ENCODE data around the gene GALNT6.

Gene GALNT6

DNA sequence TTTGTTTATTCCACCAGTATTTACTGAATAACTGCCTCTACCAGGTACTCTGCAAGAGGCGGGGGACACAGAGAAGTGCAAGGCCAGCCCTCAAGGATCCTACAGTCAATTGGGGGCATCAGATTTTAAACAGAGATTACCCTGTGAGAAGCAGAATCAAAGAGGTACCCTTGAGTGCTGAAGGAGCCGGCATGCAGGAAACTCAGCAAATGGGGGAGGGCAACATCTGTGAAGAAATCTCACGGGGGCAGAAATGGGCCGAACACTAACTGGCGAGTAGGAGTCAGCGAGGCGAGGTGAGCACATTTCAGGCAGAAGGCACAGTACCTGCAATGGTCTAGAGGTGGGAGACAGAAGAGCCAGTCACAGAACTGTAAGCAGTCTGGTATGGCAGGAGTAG lies 9.0 kb downstream of the GALNT6 start:
- Mint-ChIP-seq H3K36me3 (ENCODE audit: low read depth) (peaks cover 28% of the 10 kb centered on the region), H3K27ac (peak overlapping the region; percentile 29), H3K4me3 (no peak overlapping the region)

DNA sequence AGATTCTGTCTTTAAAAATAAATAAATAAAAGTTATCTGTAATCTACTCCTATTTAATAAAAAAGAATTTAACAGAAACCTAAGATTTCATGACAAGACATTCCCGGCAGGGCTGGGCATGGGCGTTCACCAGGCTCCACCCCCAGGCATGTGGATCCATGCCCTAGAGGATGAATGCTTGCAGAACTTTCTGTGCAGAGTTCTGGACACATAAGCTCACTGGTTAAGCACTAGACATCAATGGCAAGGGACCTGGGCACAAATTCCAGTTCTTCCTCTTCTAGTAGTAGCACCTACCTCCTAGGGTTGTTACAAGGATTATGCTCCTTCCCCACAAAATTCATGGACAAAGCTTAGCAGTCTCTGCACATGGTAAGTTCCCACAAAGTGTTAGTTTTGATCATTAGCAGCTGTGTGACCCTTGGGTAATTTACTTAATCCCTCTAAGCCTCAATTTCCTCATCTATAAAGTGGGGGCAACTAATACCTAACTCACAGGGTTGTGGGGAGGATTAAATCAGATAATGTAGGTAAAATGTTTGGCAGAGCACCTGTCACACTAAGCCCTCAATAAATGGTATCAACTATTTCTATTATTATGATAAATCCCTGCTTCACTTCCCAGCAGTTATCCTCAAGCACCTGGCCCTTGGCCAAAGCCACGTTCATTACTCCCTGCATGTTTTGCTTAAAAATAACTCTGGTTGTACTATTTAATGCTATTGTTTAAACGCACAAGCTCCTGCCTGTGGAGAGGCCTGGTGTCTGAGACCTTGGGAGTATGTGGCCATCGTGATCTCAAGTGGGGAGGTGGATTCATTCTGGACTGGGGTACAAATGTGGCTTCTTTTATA lies 9.8 kb downstream of the GALNT6 start:
- Mint-ChIP-seq H3K27me3 (ENCODE audit: low read depth) (no peaks in the 10 kb centered on the region), H3K27ac (no peak overlapping the region), H3K36me3 (ENCODE audit: low read depth) (peaks cover 28% of the 10 kb centered on the region), H3K4me1 (ENCODE audit: low read depth) (peaks cover 21% of the 10 kb centered on the region), H3K9me3 (no peaks in the 10 kb centered on the region), H3K4me3 (no peak overlapping the region)
- DNase-seq (ENCODE audit: low spot score) = no peak

More for the DNA sequence above, 9.0 kb downstream of the GALNT6 start:
- H3K27me3 Mint-ChIP-seq (ENCODE audit: low read depth) = no peaks in the 10 kb centered on the region
- H3K4me1 Mint-ChIP-seq (ENCODE audit: low read depth) = peaks cover 26% of the 10 kb centered on the region
- H3K9me3 Mint-ChIP-seq = no peaks in the 10 kb centered on the region
- DNase-seq (ENCODE audit: low spot score) = no peak

DNA sequence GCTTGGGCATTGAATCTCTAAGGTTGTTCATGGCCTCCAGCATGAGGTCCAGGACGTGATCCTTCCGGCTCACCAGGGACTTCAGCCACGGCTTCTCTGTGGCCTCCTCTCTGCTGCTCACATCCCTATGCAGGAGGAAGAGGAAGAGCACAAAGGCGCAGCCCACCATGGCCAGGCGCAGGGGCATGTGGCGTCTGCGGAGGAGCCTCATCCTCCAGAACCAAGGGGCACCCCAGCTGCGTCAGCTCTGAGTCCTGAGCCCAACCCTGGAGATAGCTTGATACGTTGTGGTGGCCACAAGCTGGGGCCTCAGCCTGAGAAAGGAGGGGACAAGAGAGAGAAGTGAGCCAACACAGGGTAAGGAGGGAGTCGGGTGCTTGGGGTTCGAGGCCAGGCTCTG lies 11.6 kb downstream of the GALNT6 start:
- Mint-ChIP-seq H3K9me3 (no peaks in the 10 kb centered on the region), H3K27ac (no peak overlapping the region), H3K27me3 (ENCODE audit: low read depth) (no peaks in the 10 kb centered on the region), H3K4me1 (ENCODE audit: low read depth) (peaks cover 24% of the 10 kb centered on the region), H3K4me3 (no peak overlapping the region), H3K36me3 (ENCODE audit: low read depth) (peaks cover 36% of the 10 kb centered on the region)
- DNase-seq (ENCODE audit: low spot score) = no peak

DNA sequence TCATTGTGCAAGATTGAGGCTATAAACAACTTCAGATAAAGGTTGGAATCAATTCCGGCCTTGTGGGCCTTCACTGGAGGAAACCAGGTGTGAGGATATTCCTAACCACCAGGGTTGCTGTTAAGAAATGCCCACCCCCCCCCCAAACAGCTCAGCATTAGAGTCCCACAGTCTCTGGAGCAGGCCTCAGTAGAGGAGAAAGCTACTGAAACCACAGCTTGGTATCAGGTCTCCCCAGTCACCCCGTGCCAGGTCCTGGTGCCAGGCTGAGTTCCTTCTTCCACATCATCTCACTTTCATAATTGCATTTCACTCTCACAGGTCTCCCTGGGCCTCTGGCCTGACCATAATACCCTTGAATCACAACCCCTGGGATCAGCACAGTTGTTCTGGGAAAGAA lies 12.5 kb downstream of the GALNT6 start:
- H3K36me3 Mint-ChIP-seq (ENCODE audit: low read depth) = peaks cover 40% of the 10 kb centered on the region
- no peaks in the 10 kb centered on the region for H3K27me3 Mint-ChIP-seq (ENCODE audit: low read depth)
- H3K4me1 Mint-ChIP-seq (ENCODE audit: low read depth) = peaks cover 22% of the 10 kb centered on the region
- H3K9me3 Mint-ChIP-seq = no peaks in the 10 kb centered on the region
- no peak overlapping the region for H3K27ac Mint-ChIP-seq
- no peak for DNase-seq (ENCODE audit: low spot score)
- H3K4me3 Mint-ChIP-seq = no peak overlapping the region

DNA sequence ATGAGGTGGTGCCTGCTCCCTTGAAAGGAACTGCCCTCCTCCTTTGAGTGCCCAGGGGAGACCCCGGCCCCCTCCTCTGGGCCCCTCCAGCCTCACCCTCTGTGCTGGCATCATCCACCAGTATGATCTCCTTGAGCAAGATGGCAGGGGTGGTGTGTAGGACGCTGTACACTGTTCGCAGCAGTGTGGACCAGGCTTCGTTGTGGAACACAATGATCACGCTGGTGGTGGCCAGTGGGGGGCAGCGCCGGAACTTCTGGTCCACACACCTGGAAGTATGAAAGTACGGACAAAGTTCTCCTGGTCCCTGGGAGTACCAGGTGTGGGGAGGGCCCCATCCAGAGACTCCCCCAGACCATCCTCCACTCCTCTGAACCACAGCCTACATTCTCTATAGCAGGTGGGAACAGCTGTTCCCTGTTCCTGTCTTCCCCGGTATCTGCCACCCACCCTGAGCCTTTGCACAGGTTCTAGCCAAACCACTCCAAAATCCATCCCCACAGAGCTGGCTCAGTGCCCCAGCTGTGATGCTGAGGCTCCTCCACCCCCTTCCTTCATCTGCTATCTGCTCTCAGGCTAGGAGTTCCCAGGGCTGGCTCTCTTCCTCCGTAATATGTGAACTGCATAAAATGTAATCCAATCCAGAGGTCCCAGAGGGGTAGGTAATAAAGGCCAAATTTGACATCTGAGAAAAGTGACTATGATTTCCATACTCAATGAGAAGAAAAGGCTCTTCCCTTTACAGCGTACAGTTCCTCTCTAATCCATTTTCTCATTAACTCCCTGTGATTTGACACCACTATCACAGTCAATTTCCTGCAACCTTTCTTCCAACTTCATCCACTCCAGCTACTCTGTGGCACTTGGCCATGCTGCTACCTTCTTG lies 13.9 kb downstream of the GALNT6 start:
- peaks cover 43% of the 10 kb centered on the region for H3K36me3 Mint-ChIP-seq (ENCODE audit: low read depth)
- no peak overlapping the region for H3K27ac Mint-ChIP-seq
- H3K27me3 Mint-ChIP-seq (ENCODE audit: low read depth) = no peaks in the 10 kb centered on the region
- H3K9me3 Mint-ChIP-seq = no peaks in the 10 kb centered on the region
- DNase-seq (ENCODE audit: low spot score) = no peak
- H3K4me3 Mint-ChIP-seq = no peak overlapping the region
- H3K4me1 Mint-ChIP-seq (ENCODE audit: low read depth) = peaks cover 21% of the 10 kb centered on the region

DNA sequence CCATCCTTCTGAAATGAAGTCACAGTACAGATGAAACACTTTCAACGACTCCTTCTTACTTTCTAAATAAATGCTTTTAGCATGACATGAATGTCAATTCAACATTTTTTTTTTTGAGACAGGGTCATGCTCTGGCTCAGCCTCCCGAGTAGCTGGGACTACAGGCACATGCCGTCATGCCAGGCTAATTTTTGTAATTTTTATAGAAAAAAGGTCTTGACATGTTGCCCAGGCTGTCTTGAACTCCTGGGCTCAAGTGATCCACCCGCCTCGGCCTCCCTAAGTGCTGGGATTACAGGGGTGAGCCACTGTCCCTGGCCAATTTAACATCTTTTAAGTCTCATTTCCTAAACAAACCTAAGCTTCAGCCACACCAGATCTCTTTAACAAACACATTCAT lies 16.4 kb downstream of the GALNT6 start:
- peaks cover 54% of the 10 kb centered on the region for H3K36me3 Mint-ChIP-seq (ENCODE audit: low read depth)
- H3K4me3 Mint-ChIP-seq = no peak overlapping the region
- no peaks in the 10 kb centered on the region for H3K27me3 Mint-ChIP-seq (ENCODE audit: low read depth)
- no peak for DNase-seq (ENCODE audit: low spot score)
- no peaks in the 10 kb centered on the region for H3K9me3 Mint-ChIP-seq
- H3K4me1 Mint-ChIP-seq (ENCODE audit: low read depth) = peaks cover 31% of the 10 kb centered on the region
- no peak overlapping the region for H3K27ac Mint-ChIP-seq

DNA sequence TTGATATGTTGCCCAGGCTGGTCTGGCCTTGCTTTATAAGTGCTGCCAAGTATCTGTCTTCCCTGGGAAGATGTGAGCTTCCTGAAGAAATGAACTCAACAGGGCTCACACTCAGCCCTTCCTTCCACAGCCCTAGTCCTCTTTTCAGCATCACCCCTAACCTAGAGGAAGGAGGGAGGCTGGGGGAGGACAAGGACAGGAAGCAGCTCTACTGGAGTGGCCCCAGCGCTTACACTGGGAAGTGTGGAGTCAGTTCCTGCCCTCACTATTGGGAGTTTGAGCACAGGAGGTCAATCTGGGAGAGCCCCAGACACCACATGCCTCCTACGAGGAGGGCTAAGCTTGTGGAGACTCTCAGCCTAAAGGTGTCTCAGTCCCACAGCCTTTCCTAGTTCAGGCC lies 16.8 kb downstream of the GALNT6 start:
- DNase-seq (ENCODE audit: low spot score) = no peak
- no peak overlapping the region for H3K27ac Mint-ChIP-seq
- H3K9me3 Mint-ChIP-seq = no peaks in the 10 kb centered on the region
- H3K36me3 Mint-ChIP-seq (ENCODE audit: low read depth) = peaks cover 54% of the 10 kb centered on the region
- no peak overlapping the region for H3K4me3 Mint-ChIP-seq
- peaks cover 36% of the 10 kb centered on the region for H3K4me1 Mint-ChIP-seq (ENCODE audit: low read depth)
- H3K27me3 Mint-ChIP-seq (ENCODE audit: low read depth) = no peaks in the 10 kb centered on the region

DNA sequence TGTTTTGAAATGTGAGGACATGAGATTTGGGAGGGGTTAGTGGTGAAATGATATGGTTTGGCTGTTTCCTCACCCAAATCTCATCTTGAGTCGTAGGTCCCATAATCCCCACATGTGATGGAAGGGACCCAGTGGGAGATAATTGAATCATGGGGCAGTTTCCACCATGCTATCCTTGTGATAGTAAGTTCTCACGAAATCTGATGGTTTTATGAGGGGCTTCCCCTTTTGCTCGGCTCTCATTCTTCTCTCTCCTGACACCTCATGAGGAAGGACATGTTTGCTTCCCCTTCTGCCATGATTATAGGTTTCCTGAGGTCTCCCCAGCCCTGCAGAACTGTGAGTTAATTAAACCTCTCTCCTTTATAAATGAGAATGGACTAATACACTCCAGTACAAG lies 18.0 kb downstream of the GALNT6 start:
- H3K27me3 Mint-ChIP-seq (ENCODE audit: low read depth) = no peaks in the 10 kb centered on the region
- H3K4me1 Mint-ChIP-seq (ENCODE audit: low read depth) = peaks cover 42% of the 10 kb centered on the region
- no peak overlapping the region for H3K4me3 Mint-ChIP-seq
- no peaks in the 10 kb centered on the region for H3K9me3 Mint-ChIP-seq
- no peak for DNase-seq (ENCODE audit: low spot score)
- peaks cover 51% of the 10 kb centered on the region for H3K36me3 Mint-ChIP-seq (ENCODE audit: low read depth)
- no peak overlapping the region for H3K27ac Mint-ChIP-seq

DNA sequence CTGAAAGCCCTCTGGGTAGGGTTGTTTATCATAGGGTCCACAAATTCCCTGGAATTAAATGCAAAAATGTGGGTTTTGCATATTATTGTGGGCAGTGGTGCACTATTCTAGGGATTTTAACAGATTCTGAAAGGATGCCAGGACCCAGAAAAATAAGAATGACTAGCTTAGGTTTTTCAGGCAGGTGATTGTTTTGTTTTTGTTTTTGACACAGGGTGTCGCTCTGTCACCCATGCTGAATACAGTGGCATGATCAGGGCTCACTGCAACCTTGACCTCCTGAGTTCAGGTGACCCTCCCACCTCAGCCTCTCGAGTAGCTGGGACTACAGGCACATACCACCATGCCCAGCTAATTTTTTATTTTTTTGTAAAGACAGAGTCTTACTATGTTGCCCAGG lies 19.2 kb downstream of the GALNT6 start:
- Mint-ChIP-seq H3K36me3 (ENCODE audit: low read depth) (peaks cover 49% of the 10 kb centered on the region), H3K27ac (no peak overlapping the region), H3K4me3 (no peak overlapping the region), H3K27me3 (ENCODE audit: low read depth) (no peaks in the 10 kb centered on the region), H3K4me1 (ENCODE audit: low read depth) (peaks cover 51% of the 10 kb centered on the region), H3K9me3 (no peaks in the 10 kb centered on the region)
- DNase-seq (ENCODE audit: low spot score) = no peak

DNA sequence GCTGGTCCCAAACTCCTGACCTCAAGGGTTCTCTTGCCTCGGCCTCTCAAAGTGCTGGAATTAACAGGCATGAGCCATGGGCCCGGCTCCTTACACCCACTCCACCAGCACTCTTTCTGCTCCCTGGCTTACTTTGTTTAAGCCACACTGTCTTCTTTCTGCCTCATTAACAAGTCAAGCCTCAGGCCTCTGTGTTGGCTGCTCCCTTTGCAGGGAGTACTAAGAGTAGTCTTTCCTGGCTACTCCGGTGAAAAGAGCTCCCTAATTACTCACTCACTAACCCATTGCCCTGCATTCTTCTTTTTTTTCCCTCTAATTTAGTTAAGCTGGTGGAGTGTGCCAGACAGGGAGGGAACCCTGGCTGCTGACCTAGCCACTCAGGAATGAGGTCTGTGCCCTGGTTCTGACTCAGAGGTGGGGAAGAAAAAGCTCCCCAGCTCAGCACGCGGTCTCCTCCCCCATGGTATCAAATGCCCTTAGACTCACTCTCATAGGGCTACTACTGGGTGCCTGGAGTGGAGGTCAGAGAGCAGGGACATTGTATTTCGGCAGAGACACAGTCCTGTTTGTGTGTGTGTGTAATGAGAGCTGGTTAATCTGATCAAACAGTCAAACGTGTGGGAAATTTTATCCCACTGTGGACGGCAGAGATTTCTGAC lies 19.8 kb downstream of the GALNT6 start:
- Mint-ChIP-seq H3K9me3 (no peaks in the 10 kb centered on the region), H3K27me3 (ENCODE audit: low read depth) (no peaks in the 10 kb centered on the region), H3K4me1 (ENCODE audit: low read depth) (peaks cover 51% of the 10 kb centered on the region), H3K36me3 (ENCODE audit: low read depth) (peaks cover 49% of the 10 kb centered on the region), H3K4me3 (peak overlapping the region; percentile 48), H3K27ac (peak overlapping the region; percentile 49)
- no peak for DNase-seq (ENCODE audit: low spot score)

DNA sequence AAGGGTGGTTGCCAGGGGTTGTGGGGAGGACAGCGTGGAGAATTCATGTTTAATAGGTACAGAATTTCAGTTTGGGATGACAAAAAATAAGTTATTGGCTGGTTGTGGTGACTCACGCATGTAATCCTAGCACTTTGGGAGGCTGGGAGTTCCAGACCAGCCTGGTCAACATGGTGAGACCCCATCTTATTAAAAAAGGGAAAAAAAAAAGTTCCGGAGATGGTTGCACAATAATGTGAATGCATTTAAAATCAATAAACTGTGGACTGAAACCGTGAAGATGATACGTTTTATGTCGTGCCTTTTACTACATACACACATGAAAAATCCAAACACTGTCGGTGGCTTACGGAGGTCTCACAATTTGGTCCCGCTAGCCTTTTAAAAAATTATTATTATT lies 20.5 kb downstream of the GALNT6 start:
- H3K27ac Mint-ChIP-seq = no peak overlapping the region
- H3K27me3 Mint-ChIP-seq (ENCODE audit: low read depth) = no peaks in the 10 kb centered on the region
- H3K4me1 Mint-ChIP-seq (ENCODE audit: low read depth) = peaks cover 53% of the 10 kb centered on the region
- DNase-seq (ENCODE audit: low spot score) = no peak
- H3K36me3 Mint-ChIP-seq (ENCODE audit: low read depth) = peaks cover 49% of the 10 kb centered on the region
- no peaks in the 10 kb centered on the region for H3K9me3 Mint-ChIP-seq
- H3K4me3 Mint-ChIP-seq = no peak overlapping the region

DNA sequence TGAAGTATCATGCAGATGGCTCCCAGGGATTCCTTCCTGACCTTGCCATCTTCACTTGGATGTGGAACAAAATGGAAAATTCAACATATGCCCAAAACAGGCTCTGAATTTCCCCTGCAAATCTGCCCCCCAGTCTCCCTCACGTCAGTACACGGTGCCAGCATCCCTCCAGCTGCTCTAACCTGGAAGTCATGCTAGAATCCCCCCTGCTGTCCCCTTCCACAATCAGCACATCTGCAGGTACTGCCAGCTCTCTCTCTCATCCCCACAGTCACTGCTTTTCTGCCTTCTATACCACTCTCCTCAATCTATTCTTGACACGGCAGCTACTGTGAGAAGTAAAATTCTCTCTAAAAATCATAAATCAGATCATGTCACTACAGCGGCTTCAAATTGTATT lies 21.6 kb downstream of the GALNT6 start:
- Mint-ChIP-seq H3K4me3 (peak overlapping the region; percentile 73), H3K27ac (peak overlapping the region; percentile 82), H3K27me3 (ENCODE audit: low read depth) (no peaks in the 10 kb centered on the region), H3K36me3 (ENCODE audit: low read depth) (peaks cover 43% of the 10 kb centered on the region), H3K9me3 (no peaks in the 10 kb centered on the region), H3K4me1 (ENCODE audit: low read depth) (peaks cover 51% of the 10 kb centered on the region)
- DNase-seq (ENCODE audit: low spot score) = no peak

DNA sequence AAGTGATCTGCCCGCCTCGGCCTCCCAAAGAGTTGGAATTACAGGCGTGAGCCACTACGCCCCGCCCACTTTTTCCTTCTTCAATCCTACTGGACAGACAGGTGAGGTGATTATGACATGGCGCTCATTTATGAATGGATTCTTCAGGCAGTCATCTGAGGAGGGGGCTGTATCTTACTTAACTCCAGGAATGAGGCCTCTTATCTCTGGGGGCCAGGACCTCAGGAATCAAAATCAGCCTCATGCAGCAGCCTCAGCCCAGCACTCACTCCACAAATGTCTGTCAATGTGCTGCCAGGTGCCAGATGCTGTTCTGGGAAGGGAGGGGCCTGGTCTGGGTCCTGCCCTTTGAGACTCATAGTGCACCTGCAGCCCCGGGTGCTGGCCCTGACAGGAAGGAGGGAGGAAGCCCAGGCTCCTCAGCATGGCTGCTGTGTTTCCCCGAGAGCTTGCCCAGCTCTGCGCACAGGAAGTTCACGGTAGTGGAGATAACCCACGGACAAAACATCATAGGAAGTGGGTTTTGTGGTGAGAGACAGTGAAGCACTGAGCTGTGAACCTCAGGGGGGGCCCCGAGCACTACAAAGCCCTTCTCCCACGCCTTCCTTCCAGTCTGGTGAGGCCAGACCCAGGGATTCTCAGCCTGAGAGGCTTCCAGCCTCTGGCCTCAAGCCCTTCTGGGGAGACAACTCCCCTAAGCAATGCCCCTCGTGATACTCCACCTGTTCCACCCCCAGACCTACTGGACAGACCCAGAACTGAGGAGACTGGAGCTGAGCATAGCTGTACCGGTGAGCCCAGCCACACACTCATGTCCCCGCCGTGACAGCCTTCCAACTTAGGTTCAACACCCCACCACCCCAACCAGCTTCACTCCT lies 22.3 kb downstream of the GALNT6 start:
- peaks cover 39% of the 10 kb centered on the region for H3K36me3 Mint-ChIP-seq (ENCODE audit: low read depth)
- peaks cover 50% of the 10 kb centered on the region for H3K4me1 Mint-ChIP-seq (ENCODE audit: low read depth)
- peak overlapping the region; percentile 73 for H3K4me3 Mint-ChIP-seq
- peak overlapping the region; percentile 82 for H3K27ac Mint-ChIP-seq
- DNase-seq (ENCODE audit: low spot score) = peak; percentile 91
- H3K9me3 Mint-ChIP-seq = no peaks in the 10 kb centered on the region
- no peaks in the 10 kb centered on the region for H3K27me3 Mint-ChIP-seq (ENCODE audit: low read depth)

All from T-helper 2 cell treated with Interferon-gamma antibody and Interleukin-4, amounts not matched to agents 5 μg/mL and 100 μg/mL, for 36 hours (primary cell).